ENCODE data around the gene FAM219A.

The FAM219A gene

DNA sequence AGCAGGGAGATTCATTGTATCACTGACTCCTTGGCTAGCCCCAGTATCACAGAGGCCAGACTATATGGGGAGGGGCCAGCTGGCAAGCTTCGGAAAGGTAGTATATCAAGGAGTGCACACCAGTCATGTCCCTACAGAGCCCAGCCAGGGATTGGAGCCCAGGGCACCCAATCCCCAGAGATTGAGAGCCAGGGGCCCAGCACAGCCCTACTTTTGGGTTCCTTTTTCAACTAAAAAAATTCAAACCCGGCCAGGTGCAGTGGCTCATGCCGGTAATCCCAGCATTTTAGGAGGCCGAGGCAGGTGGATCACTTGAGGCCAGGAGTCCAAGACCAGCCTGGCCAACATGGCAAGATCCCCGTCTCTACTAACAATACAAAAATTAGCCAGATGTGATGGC, 76.3 kb downstream of the FAM219A start:
- H3K4me3 ChIP-seq (ENCODE audit: low read length), result no peak overlapping the region
- TF ChIP-seq, protein P1, sequence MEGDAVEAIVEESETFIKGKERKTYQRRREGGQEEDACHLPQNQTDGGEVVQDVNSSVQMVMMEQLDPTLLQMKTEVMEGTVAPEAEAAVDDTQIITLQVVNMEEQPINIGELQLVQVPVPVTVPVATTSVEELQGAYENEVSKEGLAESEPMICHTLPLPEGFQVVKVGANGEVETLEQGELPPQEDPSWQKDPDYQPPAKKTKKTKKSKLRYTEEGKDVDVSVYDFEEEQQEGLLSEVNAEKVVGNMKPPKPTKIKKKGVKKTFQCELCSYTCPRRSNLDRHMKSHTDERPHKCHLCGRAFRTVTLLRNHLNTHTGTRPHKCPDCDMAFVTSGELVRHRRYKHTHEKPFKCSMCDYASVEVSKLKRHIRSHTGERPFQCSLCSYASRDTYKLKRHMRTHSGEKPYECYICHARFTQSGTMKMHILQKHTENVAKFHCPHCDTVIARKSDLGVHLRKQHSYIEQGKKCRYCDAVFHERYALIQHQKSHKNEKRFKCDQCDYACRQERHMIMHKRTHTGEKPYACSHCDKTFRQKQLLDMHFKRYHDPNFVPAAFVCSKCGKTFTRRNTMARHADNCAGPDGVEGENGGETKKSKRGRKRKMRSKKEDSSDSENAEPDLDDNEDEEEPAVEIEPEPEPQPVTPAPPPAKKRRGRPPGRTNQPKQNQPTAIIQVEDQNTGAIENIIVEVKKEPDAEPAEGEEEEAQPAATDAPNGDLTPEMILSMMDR (conservative IDR thresholded peaks at IDR 0.05; ENCODE audit: low read depth, low read length), result no peak
- no peak for DNase-seq (ENCODE audit: low read depth)

DNA sequence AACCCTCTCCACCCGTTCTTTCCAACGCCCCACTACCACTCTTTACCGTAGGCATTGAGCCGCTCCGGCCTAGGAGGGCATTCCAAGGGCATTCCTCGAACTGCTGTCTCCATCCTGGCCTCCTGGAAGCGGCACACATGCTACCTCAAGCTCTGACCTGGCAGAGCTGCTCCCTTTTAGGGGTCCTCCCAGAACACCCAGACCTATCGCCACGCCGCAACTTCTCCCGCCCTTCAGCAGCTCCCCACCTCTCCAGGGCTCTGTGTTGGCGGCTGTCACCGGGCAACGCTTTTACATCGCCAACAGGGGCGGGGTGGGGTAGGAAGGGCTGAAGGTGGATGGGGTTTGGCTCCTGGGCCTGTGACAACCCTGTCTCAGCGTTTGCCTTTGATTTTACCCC, 77.0 kb downstream of the FAM219A start:
- no peak for DNase-seq (ENCODE audit: low read depth)
- peak overlapping the region; percentile 55 for H3K4me3 ChIP-seq (ENCODE audit: low read length)
- TF ChIP-seq, protein P1 (conservative IDR thresholded peaks at IDR 0.05; ENCODE audit: low read depth, low read length), result no peak

DNA sequence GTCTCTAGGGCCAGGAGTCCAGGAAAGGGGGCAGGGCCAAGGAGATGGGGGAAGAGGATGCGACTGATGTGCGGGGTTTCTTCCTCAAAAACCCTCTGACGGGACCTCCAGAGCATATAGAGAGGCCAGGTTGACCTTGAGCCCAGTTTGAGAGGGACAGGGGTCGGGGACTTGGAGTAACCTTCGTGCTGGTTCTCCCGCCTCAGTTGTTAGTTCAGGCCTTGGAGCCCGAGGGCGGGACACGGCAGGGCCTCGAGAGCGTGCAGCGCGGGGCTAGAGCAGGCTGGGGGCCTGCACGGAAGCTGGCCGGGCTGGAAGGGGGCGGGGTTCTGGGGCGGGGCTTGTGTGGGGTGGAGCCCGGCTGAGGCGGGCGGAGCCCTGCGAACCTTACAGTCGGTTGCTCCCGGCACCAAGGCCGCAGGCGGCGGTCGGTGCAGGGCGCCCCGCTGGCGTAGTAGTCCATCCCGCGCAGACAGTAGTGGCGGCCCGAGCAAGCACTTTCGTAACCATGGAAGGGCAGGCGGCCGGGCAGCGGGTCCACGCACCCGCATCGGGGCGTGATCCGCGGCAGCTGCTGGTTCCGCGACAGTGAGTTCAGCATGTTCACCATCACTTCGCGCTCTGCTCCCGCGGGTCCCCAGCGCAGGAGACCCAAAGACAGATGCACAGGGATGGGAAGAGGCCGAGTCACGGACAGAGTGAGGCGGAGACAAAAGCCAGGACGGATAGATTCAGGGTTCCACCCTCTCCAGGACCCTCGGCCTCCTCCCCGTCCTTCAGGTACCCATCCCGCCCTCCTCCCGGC, 77.7 kb downstream of the FAM219A start:
- TF ChIP-seq, protein P1 (conservative IDR thresholded peaks at IDR 0.05; ENCODE audit: low read depth, low read length), result no peak
- peak; percentile 17 for DNase-seq (ENCODE audit: low read depth)
- H3K4me3 ChIP-seq (ENCODE audit: low read length), result peak overlapping the region; percentile 55

DNA sequence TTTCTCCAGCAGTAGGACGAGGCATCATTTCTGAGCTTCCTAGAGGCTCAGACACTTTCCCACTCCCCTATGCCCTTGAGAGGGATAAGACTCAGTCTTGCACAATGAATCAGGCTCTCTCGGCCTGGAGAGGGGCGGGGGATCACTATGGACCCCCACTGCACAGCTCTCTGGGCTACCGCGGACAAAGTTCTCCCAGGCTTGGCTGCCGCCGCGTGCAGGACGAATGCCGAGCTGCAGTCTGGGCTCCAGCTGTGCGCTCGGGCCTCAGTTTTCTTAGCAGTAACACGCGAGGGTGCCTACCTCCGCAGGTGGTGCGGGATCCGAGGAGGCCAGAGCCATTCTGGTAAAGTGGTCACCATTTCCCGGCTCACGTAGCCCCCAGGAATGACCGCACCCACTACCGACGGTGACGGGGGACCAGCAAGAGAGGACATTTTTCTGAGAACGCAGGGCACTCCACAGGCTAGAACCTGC, 78.3 kb downstream of the FAM219A start:
- no peak overlapping the region for H3K4me3 ChIP-seq (ENCODE audit: low read length)
- DNase-seq (ENCODE audit: low read depth), result no peak
- TF ChIP-seq, protein P1 (conservative IDR thresholded peaks at IDR 0.05; ENCODE audit: low read depth, low read length), result no peak

DNA sequence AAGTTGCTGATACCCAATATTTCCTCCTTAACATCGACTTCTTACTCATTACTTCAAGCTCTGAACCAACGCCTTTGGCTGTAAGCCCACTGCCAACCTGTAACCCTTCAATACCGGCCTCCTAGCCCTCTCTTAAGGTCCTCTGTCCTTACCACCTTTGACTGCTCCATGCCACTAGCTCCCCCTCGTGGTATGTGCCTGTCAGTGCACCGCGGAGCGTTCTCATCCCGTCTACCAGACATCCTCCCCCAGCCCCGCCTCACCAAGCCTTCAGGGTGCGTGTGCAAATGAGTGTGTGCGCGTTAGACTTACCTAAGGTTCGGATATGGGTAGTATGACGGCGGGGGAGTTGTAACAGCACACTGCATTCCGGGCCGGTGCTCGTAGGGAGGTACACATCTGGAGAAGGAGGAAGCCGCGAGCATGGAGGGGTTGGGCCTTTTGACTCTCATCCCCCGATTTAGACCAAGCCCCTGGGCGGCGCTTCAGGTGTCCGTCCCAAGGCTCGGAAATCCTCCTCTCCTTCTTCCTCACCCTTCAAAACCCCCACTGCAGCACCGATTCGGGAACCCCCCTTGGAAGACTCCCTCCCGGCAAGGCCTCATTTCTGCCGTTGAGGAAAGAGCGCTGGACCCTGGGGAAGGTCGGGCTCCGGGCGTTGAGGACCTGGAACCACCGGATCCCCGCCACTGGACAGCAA, 78.9 kb downstream of the FAM219A start:
- TF ChIP-seq, protein P1 (conservative IDR thresholded peaks at IDR 0.05; ENCODE audit: low read depth, low read length), result peak; percentile 98
- peak overlapping the region; percentile 46 for H3K4me3 ChIP-seq (ENCODE audit: low read length)
- peak; percentile 22 for DNase-seq (ENCODE audit: low read depth)

DNA sequence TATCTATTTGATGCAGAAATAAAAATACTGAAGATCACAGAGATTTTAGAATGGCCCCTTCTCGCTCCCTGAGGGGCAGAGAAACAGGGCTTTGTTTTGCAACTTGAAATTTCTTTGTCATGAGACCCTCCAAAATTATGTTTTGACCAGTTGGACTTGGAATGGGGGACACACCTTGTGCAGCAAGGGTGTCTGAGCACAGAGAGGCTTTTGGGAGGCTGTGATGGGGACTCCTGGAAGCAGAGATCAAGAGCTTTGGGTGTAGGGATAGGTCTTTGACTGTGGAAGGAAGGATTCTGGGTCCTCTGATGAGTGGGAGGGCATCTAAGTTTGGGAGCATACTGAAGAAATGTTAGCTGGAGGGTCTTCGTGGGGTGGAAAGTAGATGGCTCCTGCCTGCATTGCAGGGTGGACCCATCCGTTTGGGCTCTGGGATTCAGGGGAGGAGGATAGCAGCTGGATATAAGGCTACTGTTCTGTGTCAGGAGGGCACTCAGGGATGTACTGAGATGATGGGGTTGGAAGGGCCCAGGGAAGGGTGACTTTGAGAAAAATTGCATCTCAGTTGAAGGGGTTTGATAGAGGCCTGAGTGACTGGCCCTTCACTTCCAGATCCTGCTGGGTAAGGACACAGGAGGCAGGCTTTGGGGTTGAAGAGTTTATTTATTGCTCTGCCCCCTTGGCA, 79.9 kb downstream of the FAM219A start:
- TF ChIP-seq, protein P1 (conservative IDR thresholded peaks at IDR 0.05; ENCODE audit: low read depth, low read length), result no peak
- no peak overlapping the region for H3K4me3 ChIP-seq (ENCODE audit: low read length)

More for the DNA sequence above, 79.9 kb downstream of the FAM219A start:
- DNase-seq (ENCODE audit: low read depth), result no peak

Measured in retinal pigment epithelial cell (primary cell).